Measurements from ENCODE around the gene CNOT2. TPM values are rescaled to one million over a fixed set of nuclear protein-coding genes. Genes with fewer than 3 reads are reported as not detected.
A peak's percentile ranks its signal among the peaks of the same experiment; 100 is the strongest.

The CNOT2 gene
- total RNA-seq, 2 donors from 2014 or later: 96.2 to 96.5 TPM

- H3K4me3 ChIP-seq (ENCODE audit: low read length): no peak overlapping the region
- Mint-ChIP-seq H3K4me3 (no peak overlapping the region), H3K4me1 (peaks cover 24% of the 10 kb centered on the region), H3K27ac (no peak overlapping the region), H3K36me3 (ENCODE audit: low read depth) (peaks cover 26% of the 10 kb centered on the region), H3K9me3 (peaks cover 5% of the 10 kb centered on the region), H3K27me3 (ENCODE audit: insufficient read depth) (no peaks in the 10 kb centered on the region)
- no peaks in the 10 kb centered on the region for H3K4me1 ChIP-seq (ENCODE audit: control insufficient read depth, insufficient read depth, low read length)
- WGBS, 2 experiments (ENCODE audit: insufficient coverage in 1 of 2, insufficient read length in 1 of 2): 86% methylated on average over 3 to 4 of the region's 5 CpGs
- no peak overlapping the region for H3K9ac ChIP-seq (ENCODE audit: extremely low read depth, low read length, poor library complexity, severe bottlenecking)
- peaks cover 9% of the 10 kb centered on the region for H3K36me3 ChIP-seq (ENCODE audit: control insufficient read depth, insufficient read depth, low read length)
- peaks cover 6% of the 10 kb centered on the region for H3K9me3 ChIP-seq (ENCODE audit: control insufficient read depth, low read length)
- no peak for TF ChIP-seq CTCF (conservative IDR thresholded peaks at IDR 0.05)
- no peaks in the 10 kb centered on the region for H3K27me3 ChIP-seq (ENCODE audit: control insufficient read depth, insufficient read depth, low read length, poor library complexity, severe bottlenecking)
- DNase-seq: peak; percentile 59
- no peak overlapping the region for H3K27ac ChIP-seq (ENCODE audit: low read depth, low read length)
Observed at GRCh38 chr12:70258605-70259403, 15.6 kb downstream of the CNOT2 start.

- H3K27ac Mint-ChIP-seq: no peak overlapping the region
- no peaks in the 10 kb centered on the region for H3K27me3 Mint-ChIP-seq (ENCODE audit: insufficient read depth)
Observed at GRCh38 chr12:70260646-70261045, 17.4 kb downstream of the CNOT2 start.

More at GRCh38 chr12:70260646-70261045, 17.4 kb downstream of the CNOT2 start:
- H3K4me1 Mint-ChIP-seq: peaks cover 23% of the 10 kb centered on the region
- TF ChIP-seq CTCF (conservative IDR thresholded peaks at IDR 0.05): no peak
- no peak overlapping the region for H3K4me3 Mint-ChIP-seq
- H3K9me3 ChIP-seq (ENCODE audit: control insufficient read depth, low read length): peaks cover 6% of the 10 kb centered on the region
- peaks cover 9% of the 10 kb centered on the region for H3K36me3 ChIP-seq (ENCODE audit: control insufficient read depth, insufficient read depth, low read length)
- no peak overlapping the region for H3K27ac ChIP-seq (ENCODE audit: low read depth, low read length)
- no peaks in the 10 kb centered on the region for H3K27me3 ChIP-seq (ENCODE audit: control insufficient read depth, insufficient read depth, low read length, poor library complexity, severe bottlenecking)
- H3K4me3 ChIP-seq (ENCODE audit: low read length): no peak overlapping the region
- no peaks in the 10 kb centered on the region for H3K4me1 ChIP-seq (ENCODE audit: control insufficient read depth, insufficient read depth, low read length)
- H3K9ac ChIP-seq (ENCODE audit: extremely low read depth, low read length, poor library complexity, severe bottlenecking): no peak overlapping the region
- H3K36me3 Mint-ChIP-seq (ENCODE audit: low read depth): peaks cover 26% of the 10 kb centered on the region
- H3K9me3 Mint-ChIP-seq: peaks cover 5% of the 10 kb centered on the region
- DNase-seq: no peak
- no CpG with 5 or more reads among the region's 1 CpG for WGBS, 2 experiments (ENCODE audit: insufficient coverage in 1 of 2, insufficient read length in 1 of 2)

All from endodermal cell (in vitro differentiated cells).